CD4-positive, alpha-beta T cell treated with Interleukin-1 beta for 1 hour (primary cell): ENCODE results near the gene KRT73.
"Not testable (repeated sequence)": the region's sequence is repeated elsewhere in the genome, so short reads cannot be mapped to it uniquely, and the experiment has no call there.

ENCODE experiments used
- DNase-seq, 2 donors: peaks; one replicate each; pipeline ENCODE4 v3.0.0-alpha.2; 2020 to 2022

Gene KRT73

GRCh38 chr12:52598966-52599365 lies 19.4 kb downstream of the KRT73 start:
- DNase-seq: no peak

- DNase-seq: not testable (repeated sequence)
These were observed 24.1 kb downstream of the KRT73 start for GRCh38 chr12:52594237-52594636.

GRCh38 chr12:52591521-52591920 lies 26.8 kb downstream of the KRT73 start:
- no peak for DNase-seq

- no peak for DNase-seq
These were observed 28.3 kb downstream of the KRT73 start for GRCh38 chr12:52590021-52590420.

- no peak for DNase-seq
These were observed 30.8 kb downstream of the KRT73 start for GRCh38 chr12:52587563-52587962.

- peak; percentile 53 to 77 for DNase-seq
These were observed 32.4 kb downstream of the KRT73 start for GRCh38 chr12:52585946-52586345.

- DNase-seq: no peak
These were observed 33.3 kb downstream of the KRT73 start for GRCh38 chr12:52585066-52585465.

GRCh38 chr12:52584156-52584682 lies 34.1 kb downstream of the KRT73 start:
- no peak for DNase-seq

- DNase-seq: peak; percentile 59 to 68
These were observed 35.3 kb downstream of the KRT73 start for GRCh38 chr12:52582971-52583456.

GRCh38 chr12:52582486-52582885 lies 35.9 kb downstream of the KRT73 start:
- DNase-seq: no peak

GRCh38 chr12:52581481-52581880 lies 36.9 kb downstream of the KRT73 start:
- DNase-seq: no peak

- no peak for DNase-seq
These were observed 37.3 kb downstream of the KRT73 start for GRCh38 chr12:52581066-52581465.

- DNase-seq: no peak
These were observed 37.9 kb downstream of the KRT73 start for GRCh38 chr12:52580496-52580895.

GRCh38 chr12:52579468-52580465 lies 38.6 kb downstream of the KRT73 start:
- no peak for DNase-seq

GRCh38 chr12:52578469-52578868 lies 39.9 kb downstream of the KRT73 start:
- no peak for DNase-seq

- no peak for DNase-seq
These were observed 41.0 kb downstream of the KRT73 start for GRCh38 chr12:52577316-52577715.

- DNase-seq: no peak
These were observed 42.4 kb downstream of the KRT73 start for GRCh38 chr12:52575948-52576347.

GRCh38 chr12:52575256-52575655 lies 43.1 kb downstream of the KRT73 start:
- no peak for DNase-seq

GRCh38 chr12:52573743-52574142 lies 44.6 kb downstream of the KRT73 start, which contains the start of gene KRT74:
Gene KRT74, minus strand, starts transcription at chr12:52573843. Its CDS starts 66 bp downstream, at chr12:52573777.
- DNase-seq: no peak

GRCh38 chr12:52573306-52573705 lies 45.1 kb downstream of the KRT73 start:
- no peak for DNase-seq

- DNase-seq: no peak
These were observed 47.8 kb downstream of the KRT73 start for GRCh38 chr12:52570511-52570910.

GRCh38 chr12:52568111-52568510 lies 50.2 kb downstream of the KRT73 start:
- no peak for DNase-seq

- DNase-seq: peak; percentile 75 to 81
These were observed 51.5 kb downstream of the KRT73 start for GRCh38 chr12:52566847-52567291.

GRCh38 chr12:52564582-52564981 lies 53.8 kb downstream of the KRT73 start:
- no peak for DNase-seq
